MM.1S (cell line): ENCODE results near the gene PLSCR3.

Experiments
- DNase-seq: peaks from one replicate; pipeline ENCODE4 v3.0.0-alpha.2; 2015
- H2AFZ ChIP-seq: fragments of 300-600 bp; sonication (generic); 2 replicates; pipeline ENCODE4 v1.6.0; 2016; ENCODE audit warnings: antibody characterized with exemption, low read length
- H3F3A ChIP-seq: fragments of 300-600 bp; sonication (generic); 2 replicates; pipeline ENCODE4 v1.6.1; 2016; ENCODE audit warnings: mild to moderate bottlenecking, antibody characterized with exemption, low read length, moderate library complexity, mixed read lengths; ENCODE audit not compliant: insufficient read depth
- H3K27ac ChIP-seq: fragments of 300-600 bp; sonication (generic); 2 replicates; pipeline ENCODE4 v1.5.1; 2016; ENCODE audit warnings: mild to moderate bottlenecking, low read length
- H3K27me3 ChIP-seq: fragments of 300-600 bp; sonication (generic); replicated peaks from 2 replicates; pipeline ENCODE4 v1.6.0; 2016; ENCODE audit warnings: low read length; ENCODE audit not compliant: insufficient read depth
- H3K36me3 ChIP-seq: fragments of 300-600 bp; sonication (generic); replicated peaks from 2 replicates; pipeline ENCODE4 v1.6.1; 2016; ENCODE audit warnings: mild to moderate bottlenecking, low read length, mixed read lengths; ENCODE audit not compliant: insufficient read depth
- H3K4me1 ChIP-seq: fragments of 300-600 bp; sonication (generic); 2 replicates; pipeline ENCODE4 v1.6.1; 2016; ENCODE audit warnings: low read length, mixed read lengths
- H3K4me2 ChIP-seq: fragments of 300-600 bp; sonication (generic); 2 replicates; pipeline ENCODE4 v1.6.0; 2016; ENCODE audit warnings: low read depth, low read length
- H3K4me3 ChIP-seq: fragments of 300-600 bp; sonication (generic); 2 replicates; pipeline ENCODE4 v1.5.1; 2016; ENCODE audit warnings: low read length, mixed read lengths
- H3K79me2 ChIP-seq: fragments of 300-600 bp; sonication (generic); 2 replicates; pipeline ENCODE4 v1.6.1; 2016; ENCODE audit warnings: mixed run types, low read length, mixed read lengths
- H3K9ac ChIP-seq: fragments of 300-600 bp; sonication (generic); 2 replicates; pipeline ENCODE4 v1.6.1; 2016; ENCODE audit warnings: low read length, mixed read lengths
- H3K9me2 ChIP-seq: fragments of 300-600 bp; sonication (generic); replicated peaks from 2 replicates; pipeline ENCODE4 v1.6.1; 2016; ENCODE audit warnings: mild to moderate bottlenecking, low read length, mixed read lengths; ENCODE audit not compliant: insufficient read depth
- H3K9me3 ChIP-seq: fragments of 300-600 bp; sonication (generic); replicated peaks from 2 replicates; pipeline ENCODE4 v1.6.1; 2016; ENCODE audit warnings: mild to moderate bottlenecking, low read length, mixed read lengths; ENCODE audit not compliant: insufficient read depth
- H4K20me1 ChIP-seq: fragments of 300-600 bp; sonication (generic); 2 replicates; pipeline ENCODE4 v1.6.1; 2016; ENCODE audit warnings: mild to moderate bottlenecking, low read length, moderate library complexity, mixed read lengths; ENCODE audit not compliant: insufficient read depth
- CTCF ChIP-seq: fragments of 300-600 bp; sonication (generic); IDR thresholded peaks from 2 replicates; pipeline ENCODE4 v1.5.1; 2016; ENCODE audit warnings: antibody characterized with exemption, low read length, mixed read lengths
- EZH2 ChIP-seq: fragments of 300-600 bp; sonication (generic); optimal IDR thresholded peaks from 2 replicates; pipeline ENCODE3; 2017; ENCODE audit warnings: low read depth, mild to moderate bottlenecking, antibody characterized with exemption, low read length, mixed read lengths
- EZH2phosphoT487 ChIP-seq: fragments of 300-600 bp; sonication (generic); IDR thresholded peaks from 2 replicates; pipeline ENCODE4 v1.6.1; 2018; ENCODE audit warnings: antibody characterized with exemption, low read length

Gene PLSCR3

GRCh38 chr17:7394452-7395191 lies at the start of gene PLSCR3:
TSS of gene PLSCR3 (minus strand) at chr17:7394525. CDS start at chr17:7394110, 415 bp downstream.
- Histone ChIP-seq H3K36me3 (no peaks in the 10 kb centered on the region), H3K4me3 (peak within 1 kb of the TSS; percentile 85), H3F3A (peaks cover 6% of the 10 kb centered on the region; the same call in 1 of the 2 replicates), H3K4me1 (0 out of 2 replicates have a peak, but pooled peaks cover 3% of the 10 kb centered on the region), H4K20me1 (no peaks in the 10 kb centered on the region), H3K9me3 (no peaks in the 10 kb centered on the region), H3K27me3 (no peaks in the 10 kb centered on the region), H3K9ac (peak within 1 kb of the TSS; percentile 58; the same call in 1 of the 2 replicates), H2AFZ (peak within 1 kb of the TSS; percentile 93), H3K79me2 (no peaks in the 10 kb centered on the region), H3K27ac (peak within 1 kb of the TSS; percentile 61; the same call in 1 of the 2 replicates), H3K9me2 (no peaks in the 10 kb centered on the region), H3K4me2 (peak within 1 kb of the TSS; percentile 100)
- TF ChIP-seq CTCF (peak; percentile 49), EZH2phosphoT487 (no peak)
- peak; percentile 85 for DNase-seq

GRCh38 chr17:7443499-7444485 lies 49.5 kb upstream of the PLSCR3 start:
- H4K20me1 ChIP-seq = no peaks in the 10 kb centered on the region
- H3K4me3 ChIP-seq = no peak overlapping the region
- TF ChIP-seq CTCF (no peak), EZH2 (no peak), EZH2phosphoT487 (no peak)
- peaks cover 94% of the 10 kb centered on the region for H3K27me3 ChIP-seq
- no peaks in the 10 kb centered on the region for H3F3A ChIP-seq
- no peak overlapping the region for H3K9ac ChIP-seq
- H3K4me1 ChIP-seq = no peaks in the 10 kb centered on the region
- H3K36me3 ChIP-seq = no peaks in the 10 kb centered on the region
- H2AFZ ChIP-seq = no peak overlapping the region
- no peak overlapping the region for H3K27ac ChIP-seq
- no peak for DNase-seq
- H3K9me3 ChIP-seq = no peaks in the 10 kb centered on the region
- no peaks in the 10 kb centered on the region for H3K9me2 ChIP-seq
- H3K4me2 ChIP-seq = no peak overlapping the region
- no peaks in the 10 kb centered on the region for H3K79me2 ChIP-seq

GRCh38 chr17:7442142-7442541 lies 47.8 kb upstream of the PLSCR3 start:
- Histone ChIP-seq H4K20me1 (no peaks in the 10 kb centered on the region), H3K4me3 (no peak overlapping the region), H2AFZ (no peak overlapping the region), H3K4me1 (peaks cover 2% of the 10 kb centered on the region; the same call in 1 of the 2 replicates), H3K9ac (no peak overlapping the region), H3K9me3 (no peaks in the 10 kb centered on the region), H3K79me2 (no peaks in the 10 kb centered on the region), H3K36me3 (no peaks in the 10 kb centered on the region), H3K9me2 (no peaks in the 10 kb centered on the region), H3F3A (no peaks in the 10 kb centered on the region), H3K4me2 (no peak overlapping the region), H3K27me3 (peaks cover 88% of the 10 kb centered on the region), H3K27ac (no peak overlapping the region)
- no peak for DNase-seq
- TF ChIP-seq CTCF = no peak
- no peak for TF ChIP-seq EZH2phosphoT487
- TF ChIP-seq EZH2 = no peak
